Mesendoderm (in vitro differentiated cells): Measurements from ENCODE around the gene TRABD2B.

ENCODE experiments used
- DNase-seq: peaks from one replicate; pipeline ENCODE4 v3.0.0; 2013
- H2AK5ac ChIP-seq: 2 replicates; pipeline ENCODE4 v1.6.1; 2013; ENCODE audit warnings: low read length, inconsistent platforms
- H2BK120ac ChIP-seq: 2 replicates; pipeline ENCODE4 v1.6.1; 2013; ENCODE audit warnings: low read depth, mild to moderate bottlenecking, low read length, moderate library complexity, mixed read lengths
- H2BK15ac ChIP-seq: replicated peaks from 2 replicates; pipeline ENCODE4 v1.6.1; 2013; ENCODE audit warnings: low read depth, mild to moderate bottlenecking, moderate library complexity
- H2BK5ac ChIP-seq: 2 replicates; pipeline ENCODE4 v1.6.1; 2013; ENCODE audit warnings: low read length, inconsistent platforms
- H3K18ac ChIP-seq: 2 replicates; pipeline ENCODE4 v1.6.1; 2013; ENCODE audit warnings: mild to moderate bottlenecking, low read length, mixed read lengths
- H3K23ac ChIP-seq: one replicate; pipeline ENCODE4 v1.6.1; 2013; ENCODE audit warnings: low read length
- H3K27ac ChIP-seq: 2 replicates; pipeline ENCODE4 v1.5.1; 2013; ENCODE audit warnings: low read depth, mild to moderate bottlenecking, inconsistent platforms, low read length, moderate library complexity
- H3K27me3 ChIP-seq: 2 replicates; pipeline ENCODE4 v1.6.1; 2013; ENCODE audit warnings: low read length, control low read depth, mild to moderate bottlenecking, inconsistent platforms; ENCODE audit not compliant: insufficient read depth, poor library complexity
- H3K36me3 ChIP-seq: 2 replicates; pipeline ENCODE4 v1.6.1; 2013; ENCODE audit warnings: low read length, inconsistent platforms; ENCODE audit not compliant: control insufficient read depth, insufficient read depth
- H3K4ac ChIP-seq: one replicate; pipeline ENCODE4 v1.6.1; 2013; ENCODE audit warnings: low read depth, mild to moderate bottlenecking, low read length, moderate library complexity
- H3K4me1 ChIP-seq: 2 replicates; pipeline ENCODE4 v1.6.1; 2013; ENCODE audit warnings: low read depth, low read length, inconsistent platforms; ENCODE audit not compliant: control insufficient read depth
- H3K4me2 ChIP-seq: 2 replicates; pipeline ENCODE4 v1.6.1; 2013; ENCODE audit warnings: low read length
- H3K4me3 ChIP-seq: 2 replicates; pipeline ENCODE4 v1.5.1; 2013; ENCODE audit warnings: mild to moderate bottlenecking, low read length
- H3K56ac ChIP-seq: one replicate; pipeline ENCODE4 v1.6.1; 2013; ENCODE audit warnings: low read length
- H3K79me1 ChIP-seq: 2 replicates; pipeline ENCODE4 v1.6.1; 2013; ENCODE audit warnings: low read length, inconsistent platforms
- H3K79me2 ChIP-seq: 2 replicates; pipeline ENCODE4 v1.6.1; 2013; ENCODE audit warnings: mild to moderate bottlenecking, low read length; ENCODE audit not compliant: control insufficient read depth, insufficient read depth
- H3K9ac ChIP-seq: 2 replicates; pipeline ENCODE4 v1.6.1; 2013; ENCODE audit warnings: low read length, inconsistent platforms
- H4K5ac ChIP-seq: one replicate; pipeline ENCODE4 v1.6.1; 2013; ENCODE audit warnings: low read length
- H4K8ac ChIP-seq: one replicate; pipeline ENCODE4 v1.6.1; 2013; ENCODE audit warnings: low read depth, mild to moderate bottlenecking, control low read depth, low read length, moderate library complexity
- WGBS: extraction: QIAGEN DNeasy Blood & Tissue Kit; methylation state at CpG from one replicate; pipeline ENCODE4 v1.1.7; 2013; ENCODE audit warnings: low lambda C conversion rate, missing lambda C conversion rate; ENCODE audit not compliant: insufficient coverage; ENCODE audit errors: extremely low coverage; 5-methylcytosine and 5-hydroxymethylcytosine counted together

Gene TRABD2B

DNA sequence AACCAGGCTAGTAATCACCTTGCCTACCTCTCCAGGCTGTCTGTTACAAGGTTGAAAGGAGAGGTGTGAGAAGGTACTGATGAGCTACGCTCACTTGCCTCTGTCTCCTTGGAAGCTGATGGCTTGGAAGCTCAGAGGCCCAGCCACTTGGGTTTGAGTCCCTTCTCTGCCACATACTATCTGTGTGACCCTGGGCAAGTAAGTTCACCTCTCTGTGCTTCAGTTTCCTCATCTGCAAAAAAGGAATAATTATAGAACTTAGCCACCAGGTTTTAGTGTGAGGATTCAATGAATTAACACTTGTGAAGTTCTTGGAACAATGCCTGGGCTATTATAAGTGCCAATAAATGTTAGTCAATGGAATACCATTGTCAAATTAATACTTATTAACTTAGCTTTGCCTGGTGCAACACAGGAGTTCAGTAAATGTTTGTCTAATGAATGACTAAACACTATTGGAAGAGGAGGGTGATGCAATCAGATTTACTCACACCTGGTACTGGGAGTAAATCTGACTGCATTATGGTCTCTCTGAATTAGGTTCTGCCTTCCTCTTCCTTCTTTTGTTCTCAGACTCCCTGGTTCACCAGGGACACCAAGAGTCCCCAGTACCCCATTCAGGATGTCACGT lies 55.5 kb downstream of the TRABD2B start:
- no peak overlapping the region for H3K9ac ChIP-seq

DNA sequence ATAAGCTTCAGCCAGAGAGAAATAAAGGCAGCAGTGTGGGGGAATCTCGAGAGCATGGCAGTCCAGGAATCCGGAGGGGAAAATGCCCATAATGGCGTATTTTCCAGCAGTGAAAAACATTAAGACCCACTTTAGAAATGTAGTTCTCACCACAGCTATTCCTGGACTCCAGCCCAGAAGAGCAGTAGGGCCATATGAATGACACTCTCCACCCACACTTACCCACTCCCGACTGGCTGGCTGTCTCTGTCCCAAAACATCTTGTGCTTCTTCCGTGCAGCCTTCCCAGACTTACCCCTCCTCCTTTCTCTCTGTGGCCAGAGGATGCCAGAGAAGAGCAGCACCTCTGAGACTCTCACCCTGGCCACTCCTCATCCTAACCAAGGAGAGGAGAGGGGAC lies 56.4 kb downstream of the TRABD2B start:
- no peak for DNase-seq
- Histone ChIP-seq H2BK120ac (no peak overlapping the region), H3K56ac (no peak overlapping the region), H3K27ac (no peak overlapping the region), H3K79me2 (no peaks in the 10 kb centered on the region), H3K4me3 (no peak overlapping the region), H3K18ac (no peak overlapping the region), H3K4me1 (no peaks in the 10 kb centered on the region), H4K5ac (no peak overlapping the region), H3K36me3 (no peaks in the 10 kb centered on the region), H3K4me2 (no peak overlapping the region), H3K9ac (no peak overlapping the region), H3K27me3 (no peaks in the 10 kb centered on the region), H2BK5ac (no peak overlapping the region), H2AK5ac (no peak overlapping the region), H3K79me1 (peaks cover 4% of the 10 kb centered on the region), H4K8ac (no peak overlapping the region), H3K23ac (no peak overlapping the region), H3K4ac (no peak overlapping the region), H2BK15ac (no peak overlapping the region)
- no CpG with 5 or more reads among the region's 5 CpGs for WGBS

More for the DNA sequence above, 55.5 kb downstream of the TRABD2B start:
- Histone ChIP-seq H3K4me3 (no peak overlapping the region), H4K8ac (no peak overlapping the region), H3K4me2 (no peak overlapping the region), H4K5ac (no peak overlapping the region), H3K36me3 (no peaks in the 10 kb centered on the region), H2AK5ac (no peak overlapping the region), H3K4me1 (no peaks in the 10 kb centered on the region), H3K4ac (no peak overlapping the region), H3K18ac (no peak overlapping the region), H3K23ac (no peak overlapping the region), H3K56ac (no peak overlapping the region), H2BK5ac (no peak overlapping the region), H2BK15ac (no peak overlapping the region), H3K79me2 (no peaks in the 10 kb centered on the region), H2BK120ac (no peak overlapping the region), H3K27ac (no peak overlapping the region), H3K27me3 (no peaks in the 10 kb centered on the region), H3K79me1 (peaks cover 2% of the 10 kb centered on the region)
- DNase-seq, result no peak
- WGBS, result no CpG with 5 or more reads among the region's 2 CpGs

DNA sequence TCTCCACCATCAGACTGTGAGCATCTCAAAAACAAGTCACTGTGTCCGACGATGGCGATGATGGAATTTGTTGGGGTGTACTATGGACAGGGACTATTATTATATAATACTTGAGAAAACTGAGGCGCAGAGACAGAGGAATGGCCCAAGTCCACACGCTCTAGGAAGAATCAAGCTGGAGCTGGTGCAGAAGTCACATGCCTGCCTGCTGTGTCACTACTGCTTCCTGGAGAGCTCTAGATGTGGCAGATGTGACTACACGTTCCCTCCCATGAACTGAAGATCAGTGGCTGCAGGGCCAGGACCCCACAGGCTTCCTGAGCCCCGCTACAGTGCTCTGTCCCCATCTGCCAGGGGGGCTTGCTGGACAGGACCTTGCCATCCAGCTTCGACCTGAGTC lies 56.9 kb downstream of the TRABD2B start:
- Histone ChIP-seq H3K4me2 (no peak overlapping the region), H3K27ac (no peak overlapping the region), H4K8ac (no peak overlapping the region), H3K27me3 (no peaks in the 10 kb centered on the region), H2BK5ac (no peak overlapping the region), H3K79me1 (peaks cover 4% of the 10 kb centered on the region), H4K5ac (no peak overlapping the region), H2BK120ac (no peak overlapping the region), H3K4ac (no peak overlapping the region), H3K23ac (no peak overlapping the region), H2BK15ac (no peak overlapping the region), H3K4me1 (no peaks in the 10 kb centered on the region), H3K36me3 (no peaks in the 10 kb centered on the region), H3K79me2 (no peaks in the 10 kb centered on the region), H3K56ac (no peak overlapping the region), H3K18ac (no peak overlapping the region), H3K9ac (no peak overlapping the region), H2AK5ac (no peak overlapping the region), H3K4me3 (no peak overlapping the region)
- no peak for DNase-seq
- no CpG with 5 or more reads among the region's 8 CpGs for WGBS

DNA sequence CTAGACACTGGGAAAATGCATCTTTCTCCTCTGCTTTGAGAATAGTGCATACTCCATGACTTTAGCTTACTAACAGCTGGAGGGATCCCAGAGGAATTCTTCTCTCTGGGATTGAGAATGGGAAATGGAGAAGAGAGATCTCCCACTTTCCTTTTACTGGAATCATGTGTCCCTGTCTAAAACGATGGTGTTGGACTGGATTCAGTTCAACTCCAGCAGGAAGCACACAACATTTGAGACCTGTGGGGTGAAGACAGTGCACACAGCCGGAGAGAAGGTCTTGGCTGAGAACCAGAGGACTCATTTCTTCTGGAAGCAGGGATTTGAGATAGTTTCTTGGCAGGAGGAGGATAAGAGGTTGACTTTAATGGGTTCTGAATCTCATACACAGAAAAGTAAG lies 58.7 kb downstream of the TRABD2B start:
- Histone ChIP-seq H3K4ac (no peak overlapping the region), H2BK5ac (no peak overlapping the region), H3K79me1 (peaks cover 4% of the 10 kb centered on the region)

GRCh38 chr1:47937586-47938254 lies 59.5 kb downstream of the TRABD2B start:
- Histone ChIP-seq H4K5ac (no peak overlapping the region), H3K79me1 (peaks cover 4% of the 10 kb centered on the region), H3K4me3 (no peak overlapping the region), H3K4ac (no peak overlapping the region), H2AK5ac (no peak overlapping the region), H2BK120ac (no peak overlapping the region), H3K18ac (no peak overlapping the region), H4K8ac (no peak overlapping the region), H2BK5ac (no peak overlapping the region), H3K23ac (no peak overlapping the region), H3K27me3 (no peaks in the 10 kb centered on the region), H3K4me2 (no peak overlapping the region), H2BK15ac (no peak overlapping the region), H3K56ac (no peak overlapping the region), H3K9ac (no peak overlapping the region), H3K27ac (no peak overlapping the region), H3K79me2 (no peaks in the 10 kb centered on the region), H3K4me1 (no peaks in the 10 kb centered on the region), H3K36me3 (no peaks in the 10 kb centered on the region)
- WGBS, result no CpG with 5 or more reads among the region's 5 CpGs
- no peak for DNase-seq

More for the DNA sequence above, 58.7 kb downstream of the TRABD2B start:
- no peak overlapping the region for H3K56ac ChIP-seq
- no peak overlapping the region for H3K27ac ChIP-seq
- no CpG with 5 or more reads among the region's 2 CpGs for WGBS
- no peak overlapping the region for H2BK15ac ChIP-seq
- H3K4me3 ChIP-seq, result no peak overlapping the region
- no peak for DNase-seq
- no peaks in the 10 kb centered on the region for H3K36me3 ChIP-seq
- no peaks in the 10 kb centered on the region for H3K79me2 ChIP-seq
- no peak overlapping the region for H2AK5ac ChIP-seq
- H3K9ac ChIP-seq, result no peak overlapping the region
- H3K4me1 ChIP-seq, result no peaks in the 10 kb centered on the region
- H3K18ac ChIP-seq, result no peak overlapping the region
- H4K8ac ChIP-seq, result no peak overlapping the region
- H3K27me3 ChIP-seq, result no peaks in the 10 kb centered on the region
- H4K5ac ChIP-seq, result no peak overlapping the region
- H3K4me2 ChIP-seq, result no peak overlapping the region
- H2BK120ac ChIP-seq, result no peak overlapping the region
- H3K23ac ChIP-seq, result no peak overlapping the region
